ENCODE data around the gene TNXB. TPM values are rescaled to one million over a fixed set of nuclear protein-coding genes. Genes with fewer than 3 reads are reported as not detected.

The TNXB gene
- total and polyA plus RNA-seq, 8 donors = 10.0 to 78.4 (median 17.2) TPM

DNA sequence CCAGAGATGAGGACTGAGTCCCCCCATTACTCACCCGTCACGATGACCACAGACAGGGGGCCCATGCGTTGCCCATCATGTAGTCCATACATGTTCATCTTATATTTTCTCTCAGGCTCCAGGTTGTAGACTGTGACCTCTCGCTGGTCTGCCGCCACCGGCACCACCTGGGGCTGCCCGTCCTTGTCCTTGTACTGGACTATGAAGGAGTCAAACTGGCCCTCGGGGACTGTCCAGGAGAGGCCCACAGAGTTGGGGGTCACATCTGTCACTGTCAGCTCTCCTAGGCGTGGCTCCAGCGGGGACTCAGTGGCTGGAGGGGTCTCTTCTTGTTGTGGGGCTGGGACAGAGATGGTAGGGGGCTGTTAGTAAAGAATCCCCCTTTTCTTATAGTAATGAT is 35.5 kb downstream of the TNXB start:
- Histone ChIP-seq H3K27ac (no peak overlapping the region), H3K9me3 (no peaks in the 10 kb centered on the region), H3K36me3 (peaks cover 0 to 20% of the 10 kb centered on the region in 2 donors), H3K4me3 (no peak overlapping the region), H3K27me3 (no peaks in the 10 kb centered on the region), H3K4me1 (no peaks in the 10 kb centered on the region)
- no peak for ATAC-seq
- intact Hi-C loops (cut with DNase I) = no loop called here
- peak in 1 of 4 donors; percentile 64 for DNase-seq
- TF ChIP-seq, protein P1, sequence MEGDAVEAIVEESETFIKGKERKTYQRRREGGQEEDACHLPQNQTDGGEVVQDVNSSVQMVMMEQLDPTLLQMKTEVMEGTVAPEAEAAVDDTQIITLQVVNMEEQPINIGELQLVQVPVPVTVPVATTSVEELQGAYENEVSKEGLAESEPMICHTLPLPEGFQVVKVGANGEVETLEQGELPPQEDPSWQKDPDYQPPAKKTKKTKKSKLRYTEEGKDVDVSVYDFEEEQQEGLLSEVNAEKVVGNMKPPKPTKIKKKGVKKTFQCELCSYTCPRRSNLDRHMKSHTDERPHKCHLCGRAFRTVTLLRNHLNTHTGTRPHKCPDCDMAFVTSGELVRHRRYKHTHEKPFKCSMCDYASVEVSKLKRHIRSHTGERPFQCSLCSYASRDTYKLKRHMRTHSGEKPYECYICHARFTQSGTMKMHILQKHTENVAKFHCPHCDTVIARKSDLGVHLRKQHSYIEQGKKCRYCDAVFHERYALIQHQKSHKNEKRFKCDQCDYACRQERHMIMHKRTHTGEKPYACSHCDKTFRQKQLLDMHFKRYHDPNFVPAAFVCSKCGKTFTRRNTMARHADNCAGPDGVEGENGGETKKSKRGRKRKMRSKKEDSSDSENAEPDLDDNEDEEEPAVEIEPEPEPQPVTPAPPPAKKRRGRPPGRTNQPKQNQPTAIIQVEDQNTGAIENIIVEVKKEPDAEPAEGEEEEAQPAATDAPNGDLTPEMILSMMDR (IDR thresholded peaks at IDR 0.05) = no peak

DNA sequence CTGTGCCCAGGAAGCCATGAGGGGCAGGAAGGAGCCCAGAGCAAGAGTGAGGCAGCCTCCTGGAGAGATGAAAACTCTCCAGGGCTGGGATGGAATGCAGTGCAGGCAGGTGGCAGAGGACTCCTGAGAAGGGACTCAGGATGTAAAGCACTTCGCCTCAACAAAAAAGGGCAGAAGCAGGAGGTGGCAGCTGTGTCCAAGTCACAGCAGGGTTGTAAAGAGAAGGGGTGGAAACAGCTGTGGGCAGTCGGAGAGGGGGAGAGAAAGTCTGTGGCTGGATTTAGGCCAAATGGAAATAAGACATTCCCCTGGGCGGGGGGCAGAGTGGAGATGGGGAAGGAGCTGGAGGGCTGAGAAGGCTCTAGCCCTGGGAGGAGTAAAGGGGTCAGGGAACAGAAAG is 36.0 kb downstream of the TNXB start:
- Histone ChIP-seq H3K27me3 (no peaks in the 10 kb centered on the region), H3K27ac (no peak overlapping the region), H3K36me3 (peaks cover 0 to 22% of the 10 kb centered on the region in 2 donors), H3K4me1 (no peaks in the 10 kb centered on the region), H3K9me3 (no peaks in the 10 kb centered on the region), H3K4me3 (no peak overlapping the region)
- intact Hi-C loops (cut with DNase I) = no loop called here
- TF ChIP-seq, protein P1 (IDR thresholded peaks at IDR 0.05) = no peak
- DNase-seq = no peak
- ATAC-seq = no peak

DNA sequence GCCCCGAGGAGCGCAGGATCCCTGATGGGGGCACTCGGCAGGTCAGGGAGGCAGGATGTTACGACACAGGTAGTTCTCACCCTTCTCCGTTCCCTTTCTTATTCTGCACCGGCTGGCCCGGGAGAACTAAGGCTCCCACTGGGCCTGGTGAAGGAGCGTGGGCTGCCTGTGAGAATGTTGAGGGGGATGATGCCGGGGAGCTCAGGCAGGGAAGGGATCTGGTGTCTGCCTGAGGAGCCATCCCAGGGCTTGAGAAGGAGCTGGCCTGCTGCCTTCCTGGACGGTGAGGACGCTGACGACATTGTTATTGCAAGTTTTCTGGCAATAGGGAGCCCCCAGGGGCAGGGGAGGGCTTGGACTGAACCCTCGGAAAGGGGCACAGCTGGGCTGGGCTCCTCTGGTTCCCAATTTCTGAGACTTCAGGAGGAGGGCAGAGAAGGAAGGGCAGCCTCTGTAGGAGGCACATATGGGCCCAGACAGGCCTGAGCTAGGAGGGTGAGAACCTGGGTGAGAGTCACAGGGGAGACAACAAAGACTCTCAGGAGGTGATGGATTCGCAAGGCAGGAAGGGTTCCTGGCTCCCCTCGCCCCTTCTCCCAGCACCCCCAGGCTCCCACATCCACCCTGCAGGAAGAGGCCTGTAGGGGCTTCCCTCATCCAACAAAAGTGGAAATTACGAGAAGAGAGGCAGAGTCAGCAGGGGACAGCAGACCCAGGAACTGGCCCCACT is 38.2 kb downstream of the TNXB start:
- TF ChIP-seq, protein P1 (IDR thresholded peaks at IDR 0.05) = no peak
- H3K36me3 ChIP-seq = peaks cover 0 to 23% of the 10 kb centered on the region in 2 donors
- intact Hi-C loops (cut with DNase I) = no loop called here

DNA sequence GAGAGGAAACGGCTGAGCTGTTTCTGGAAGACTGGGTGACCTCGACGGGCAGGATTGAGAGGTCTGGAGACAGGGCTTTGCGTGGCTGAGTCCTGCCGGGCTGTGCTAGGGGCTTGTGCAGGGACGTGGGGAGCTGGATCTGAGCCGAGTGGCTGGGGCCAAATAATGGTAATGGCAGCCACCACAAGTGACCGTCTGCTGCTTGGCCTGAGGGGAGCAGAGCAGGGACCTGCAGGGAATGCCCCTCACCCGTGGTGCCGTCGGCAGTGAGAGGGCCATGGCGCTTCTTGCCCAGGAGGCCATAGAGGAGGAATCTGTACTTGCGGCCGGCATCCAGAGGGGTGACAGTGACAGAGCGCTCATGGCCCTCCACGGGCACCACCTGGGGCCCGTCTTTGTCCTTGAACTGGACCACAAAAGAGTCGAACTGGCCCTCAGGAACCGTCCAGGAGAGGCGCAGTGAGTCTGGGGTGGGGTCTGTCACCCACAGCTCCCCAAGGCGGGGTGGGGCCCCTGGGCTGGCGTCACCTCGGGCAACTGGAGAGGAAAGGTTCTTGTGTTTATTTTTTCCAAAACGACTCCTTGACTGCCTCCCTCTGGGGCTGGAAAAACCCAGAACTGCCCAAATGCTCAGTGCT is 39.1 kb downstream of the TNXB start:
- Histone ChIP-seq H3K4me3 (no peak overlapping the region), H3K36me3 (peaks cover 0 to 25% of the 10 kb centered on the region in 2 donors), H3K9me3 (no peaks in the 10 kb centered on the region), H3K27me3 (no peaks in the 10 kb centered on the region), H3K4me1 (no peaks in the 10 kb centered on the region), H3K27ac (no peak overlapping the region)
- ATAC-seq (no peak), DNase-seq (peak in 1 of 4 donors; percentile 60)
- TF ChIP-seq, protein P1 (IDR thresholded peaks at IDR 0.05) = no peak
- intact Hi-C loops (cut with DNase I) = no loop called here

More for the DNA sequence above, 38.2 kb downstream of the TNXB start:
- Histone ChIP-seq H3K4me1 (no peaks in the 10 kb centered on the region), H3K9me3 (no peaks in the 10 kb centered on the region), H3K27ac (no peak overlapping the region), H3K27me3 (no peaks in the 10 kb centered on the region), H3K4me3 (no peak overlapping the region)
- DNase-seq (peak in 1 of 4 donors; percentile 41), ATAC-seq (no peak)

DNA sequence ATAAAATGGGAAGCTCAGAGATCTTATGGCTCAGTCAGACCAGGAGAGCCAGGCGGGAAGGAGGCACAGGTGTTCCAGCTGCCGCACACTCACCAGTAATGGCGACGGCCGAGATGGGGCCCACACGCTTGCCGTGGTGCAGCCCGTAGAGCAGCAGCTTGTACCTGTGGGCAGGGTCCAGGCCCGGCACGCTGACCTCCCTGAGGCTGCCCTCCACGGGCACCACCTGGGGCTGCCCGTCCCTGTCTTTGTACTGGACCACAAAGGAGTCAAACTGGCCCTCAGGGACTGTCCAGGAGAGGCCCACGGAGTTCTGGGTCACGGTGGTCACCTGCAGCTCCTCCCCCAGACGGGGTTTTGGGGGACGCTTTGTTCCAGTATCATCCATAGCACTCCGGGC is 39.7 kb downstream of the TNXB start:
- no peaks in the 10 kb centered on the region for H3K4me1 ChIP-seq
- H3K36me3 ChIP-seq = peaks cover 0 to 25% of the 10 kb centered on the region in 2 donors
- no peak overlapping the region for H3K27ac ChIP-seq
- no peak overlapping the region for H3K4me3 ChIP-seq
- DNase-seq (peak in 1 of 4 donors; percentile 74), ATAC-seq (no peak)
- H3K9me3 ChIP-seq = no peaks in the 10 kb centered on the region
- intact Hi-C loops (cut with DNase I) = no loop called here
- H3K27me3 ChIP-seq = no peaks in the 10 kb centered on the region
- TF ChIP-seq, protein P1 (IDR thresholded peaks at IDR 0.05) = no peak

Data from left lung (tissue), 10 donors.